Stimulated activated CD4-positive, alpha-beta T cell treated with anti-CD3 and anti-CD28 coated beads, Interleukin-4, amount 100 ng/mL, for 1 hour (primary cell): ENCODE results near the gene ADD3.
"Not testable (repeated sequence)": the region's sequence is repeated elsewhere in the genome, so short reads cannot be mapped to it uniquely, and the experiment has no call there.

ENCODE experiments used
- DNase-seq: peaks from one replicate; pipeline ENCODE4 v3.0.0-alpha.2; 2020

The ADD3 gene

GRCh38 chr10:109977382-109977806 lies 30.4 kb upstream of the ADD3 start:
- DNase-seq, result no peak

- peak; percentile 59 for DNase-seq
Observed at GRCh38 chr10:109978481-109978880, 29.3 kb upstream of the ADD3 start.

GRCh38 chr10:109979215-109979614 lies 28.6 kb upstream of the ADD3 start:
- no peak for DNase-seq

- DNase-seq, result no peak
Observed at GRCh38 chr10:109981650-109982049, 26.1 kb upstream of the ADD3 start.

GRCh38 chr10:109982123-109982522 lies 25.7 kb upstream of the ADD3 start:
- no peak for DNase-seq

- DNase-seq, result no peak
Observed at GRCh38 chr10:109982812-109983211, 25.0 kb upstream of the ADD3 start.

GRCh38 chr10:109984013-109984412 lies 23.8 kb upstream of the ADD3 start:
- DNase-seq, result no peak

- DNase-seq, result not testable (repeated sequence)
Observed at GRCh38 chr10:109985768-109986167, 22.0 kb upstream of the ADD3 start.

GRCh38 chr10:109987452-109988211 lies 20.2 kb upstream of the ADD3 start:
- no peak for DNase-seq

GRCh38 chr10:109988212-109988596 lies 19.6 kb upstream of the ADD3 start:
- no peak for DNase-seq

GRCh38 chr10:109991266-109991855 lies 16.4 kb upstream of the ADD3 start:
- no peak for DNase-seq

GRCh38 chr10:109992485-109992884 lies 15.3 kb upstream of the ADD3 start:
- DNase-seq, result no peak

GRCh38 chr10:109993551-109994330 lies 14.0 kb upstream of the ADD3 start:
- DNase-seq, result no peak

GRCh38 chr10:109994711-109995577 lies 12.8 kb upstream of the ADD3 start:
- DNase-seq, result no peak

- no peak for DNase-seq
Observed at GRCh38 chr10:109995595-109995994, 12.2 kb upstream of the ADD3 start.

GRCh38 chr10:109996225-109996624 lies 11.6 kb upstream of the ADD3 start:
- no peak for DNase-seq

- DNase-seq, result no peak
Observed at GRCh38 chr10:109996766-109997171, 11.0 kb upstream of the ADD3 start.

- no peak for DNase-seq
Observed at GRCh38 chr10:109997233-109997632, 10.6 kb upstream of the ADD3 start.

GRCh38 chr10:109998513-109998912 lies 9.3 kb upstream of the ADD3 start:
- DNase-seq, result no peak

- no peak for DNase-seq
Observed at GRCh38 chr10:110002801-110003523, 4.8 kb upstream of the ADD3 start.

- DNase-seq, result no peak
Observed at GRCh38 chr10:110003524-110003885, 4.3 kb upstream of the ADD3 start.

- DNase-seq, result peak; percentile 17
Observed at GRCh38 chr10:110005719-110006118, 2.1 kb upstream of the ADD3 start.
